T47D (cell line): Measurements from ENCODE around the gene CLIC3.
"Not testable (repeated sequence)": the region's sequence is repeated elsewhere in the genome, so short reads cannot be mapped to it uniquely, and the experiment has no call there.

Experiments
- DNase-seq, 2 experiments: peaks; one replicate each; pipeline versions ENCODE4 v3.0.0 to v3.0.0-alpha.2; 2011 to 2012; ENCODE audit warnings: low read depth in 1 of 2, low spot score in 1 of 2
- JUND ChIP-seq: IDR thresholded peaks from 2 replicates; pipeline ENCODE4 v1.6.1; 2012; ENCODE audit warnings: low read depth
- in situ Hi-C: cut with HindIII; loops from 2 replicates; pipeline ENCODE4 v1.10.0; 2016; ENCODE audit warnings: low sequenced_read_pairs, low pct_unique_long_range_greater_than_20kb

The CLIC3 gene

DNA sequence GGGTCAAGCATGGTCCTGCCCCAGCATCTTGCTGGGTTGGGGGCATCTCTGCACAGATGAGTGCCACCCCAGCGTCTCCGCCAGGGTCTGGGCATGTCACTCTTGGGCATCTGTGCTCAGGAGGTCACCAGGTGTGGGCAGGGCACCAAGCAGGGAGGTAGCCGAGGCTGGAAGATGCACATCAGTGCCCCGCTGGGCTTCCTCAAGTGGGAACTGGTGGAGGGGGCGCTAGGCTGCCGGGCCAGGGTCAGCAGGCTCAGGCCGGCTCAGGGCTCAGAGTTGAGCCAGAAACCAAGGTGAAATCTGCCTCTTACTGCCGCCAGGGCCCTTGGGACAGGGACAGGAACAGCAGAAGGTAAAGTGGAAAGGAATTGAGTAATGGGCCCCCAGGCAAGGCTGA, 39.6 kb upstream of the CLIC3 start:
- in situ Hi-C loops: no loop called here
- no peak for TF ChIP-seq JUND
- no peak for DNase-seq

GRCh38 chr9:137035507-137035834, 39.1 kb upstream of the CLIC3 start:
- TF ChIP-seq JUND: no peak
- in situ Hi-C loops: no loop called here
- no peak for DNase-seq

- peak; percentile 91 to 95 for DNase-seq
- TF ChIP-seq JUND: no peak
- in situ Hi-C loops: no loop called here
Observed at GRCh38 chr9:137034709-137035506, 38.5 kb upstream of the CLIC3 start.

- DNase-seq: peak in 1 of 2 experiments; percentile 59
- in situ Hi-C loops: no loop called here
- TF ChIP-seq JUND: no peak
Observed at GRCh38 chr9:137034039-137034708, 37.8 kb upstream of the CLIC3 start.

DNA sequence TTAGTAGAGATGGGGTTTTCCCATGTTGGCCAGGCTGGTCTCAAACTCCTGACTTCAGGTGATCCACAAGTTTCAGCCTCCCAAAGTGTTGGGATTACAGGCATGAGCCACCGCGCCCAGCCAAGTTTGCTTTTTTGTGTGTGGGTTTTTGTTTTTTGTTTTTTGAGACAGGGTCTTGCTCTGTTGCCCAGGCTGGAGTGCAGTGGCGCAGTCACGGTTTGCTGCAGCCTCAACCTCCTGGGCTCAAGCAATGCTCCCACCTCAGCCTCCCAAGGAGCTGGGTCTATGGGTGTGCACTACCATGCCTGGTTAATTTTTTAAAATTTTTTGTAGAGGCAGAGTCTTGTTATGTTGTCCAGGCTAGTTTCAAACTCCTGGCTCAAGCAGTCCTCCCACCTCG, 37.1 kb upstream of the CLIC3 start:
- in situ Hi-C loops, DNase-seq: not testable (repeated sequence)

DNA sequence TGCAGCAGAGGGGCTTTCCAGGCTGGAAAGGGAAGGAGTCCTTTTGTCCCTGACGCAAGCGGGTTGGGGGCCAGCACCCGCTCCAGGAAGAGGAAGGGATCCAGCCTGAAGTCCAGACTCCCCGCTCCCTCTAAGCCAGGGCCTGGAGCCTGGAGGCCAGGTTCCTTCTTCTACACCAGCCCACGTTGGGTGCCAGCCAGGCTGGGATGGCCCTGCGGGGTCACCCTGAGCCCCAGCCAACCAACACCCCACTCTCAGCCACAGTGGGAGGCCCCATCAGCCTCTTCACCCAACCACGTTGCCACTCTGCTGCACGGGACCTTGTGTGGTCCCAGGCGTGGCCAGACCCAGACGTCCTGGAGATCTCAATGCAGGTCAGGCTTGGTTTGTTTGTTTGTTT, 36.5 kb upstream of the CLIC3 start:
- DNase-seq: no peak
- in situ Hi-C loops: no loop called here
- no peak for TF ChIP-seq JUND

GRCh38 chr9:137031904-137032640, 35.7 kb upstream of the CLIC3 start, which contains the start of gene FUT7:
TSS of gene FUT7 (minus strand) at chr9:137032088. CDS start at chr9:137031991, 97 bp downstream.
- no peak for TF ChIP-seq JUND
- DNase-seq: no peak
- in situ Hi-C loops: no loop called here

- no peak for DNase-seq
- in situ Hi-C loops: no loop called here
- no peak for TF ChIP-seq JUND
Observed at GRCh38 chr9:137030538-137031527, 34.5 kb upstream of the CLIC3 start.

- TF ChIP-seq JUND: no peak
- in situ Hi-C loops: no loop called here
- no peak for DNase-seq
Observed at GRCh38 chr9:137030006-137030405, 33.6 kb upstream of the CLIC3 start.

GRCh38 chr9:137029058-137029936, 32.9 kb upstream of the CLIC3 start:
- TF ChIP-seq JUND: no peak
- DNase-seq: peak; percentile 55 to 75
- in situ Hi-C loops: no loop called here

DNA sequence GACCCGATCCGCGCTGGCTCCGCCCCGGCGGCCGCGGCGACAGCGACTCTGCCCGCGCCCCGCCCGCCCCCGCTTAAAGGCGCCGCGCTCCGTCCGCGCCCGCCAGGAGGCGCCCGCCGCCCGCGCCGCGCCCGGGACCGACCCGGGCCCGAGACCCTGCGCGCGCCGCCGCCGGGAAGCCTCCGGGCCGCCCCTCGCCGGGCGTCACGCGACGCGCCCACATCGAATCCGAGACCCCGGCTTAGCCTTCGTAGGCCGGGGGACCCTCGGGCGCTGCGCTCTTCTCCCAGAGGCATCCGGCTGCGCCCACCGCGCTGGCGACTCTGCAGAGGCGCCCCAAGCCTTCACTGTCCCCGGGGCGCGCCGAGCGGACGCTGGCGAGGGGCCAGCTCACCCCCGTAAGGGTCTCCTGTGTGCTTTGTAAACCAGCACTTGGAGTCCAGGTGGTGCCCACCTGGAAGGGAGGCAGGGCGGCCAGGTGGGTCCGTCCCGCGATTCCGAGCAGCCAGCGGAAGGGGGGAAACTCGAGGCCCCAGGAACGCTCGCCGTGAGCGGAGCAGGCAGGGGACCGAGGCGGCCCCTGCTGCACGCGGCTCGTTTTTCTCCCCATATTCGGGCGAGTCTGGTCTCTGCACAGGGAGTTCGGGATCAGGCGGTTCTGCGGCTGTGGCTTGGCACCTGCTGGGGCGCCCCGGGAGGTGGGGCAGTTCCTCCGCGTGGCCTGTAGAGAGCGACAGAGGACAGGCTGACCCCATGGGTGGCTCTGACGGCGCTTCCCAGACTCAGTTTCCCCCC, 32.1 kb upstream of the CLIC3 start:
- in situ Hi-C loops: no loop called here
- no peak for TF ChIP-seq JUND
- peak in 1 of 2 experiments; percentile 90 for DNase-seq
